Measurements from ENCODE around the gene PPP3CA.

The PPP3CA gene

DNA sequence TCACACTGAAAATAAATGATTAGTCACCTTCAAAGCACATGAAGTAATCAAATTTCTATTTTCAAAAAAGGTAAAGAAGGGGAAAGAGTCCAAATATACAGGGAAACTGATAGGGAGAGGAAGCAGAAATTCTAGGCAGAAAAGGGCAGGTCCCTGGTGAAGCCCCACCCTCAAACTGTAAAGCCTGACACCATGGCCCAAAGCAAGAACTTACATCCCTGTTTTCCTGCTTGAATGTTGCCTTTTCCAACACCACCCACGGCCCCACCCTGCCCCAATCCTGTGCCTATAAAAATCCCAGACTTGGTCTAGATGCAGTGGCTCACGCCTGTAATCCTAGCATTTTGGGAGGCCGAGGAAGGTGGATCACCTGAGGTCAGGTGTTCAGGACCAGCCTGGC is 361.8 kb downstream of the PPP3CA start:
- DNase-seq: no peak

DNA sequence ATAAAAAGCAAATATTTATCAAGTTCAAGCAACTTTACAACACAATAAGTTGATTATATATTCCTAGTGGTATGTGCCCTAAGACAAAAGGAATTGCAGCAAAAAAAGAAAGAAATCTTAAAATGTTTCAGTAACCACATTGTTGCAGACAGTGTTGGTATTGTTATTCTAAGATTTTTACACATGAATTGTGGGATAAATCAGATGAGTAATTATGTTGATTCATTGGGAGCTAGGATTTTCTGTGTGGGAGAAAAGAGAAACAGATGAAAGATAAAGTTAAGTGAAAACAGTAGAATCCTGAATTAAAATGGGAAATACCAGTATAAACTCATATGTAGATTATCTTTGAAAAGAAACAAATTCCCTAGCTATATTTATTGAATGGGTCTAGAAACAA is 362.4 kb downstream of the PPP3CA start:
- DNase-seq: no peak

DNA sequence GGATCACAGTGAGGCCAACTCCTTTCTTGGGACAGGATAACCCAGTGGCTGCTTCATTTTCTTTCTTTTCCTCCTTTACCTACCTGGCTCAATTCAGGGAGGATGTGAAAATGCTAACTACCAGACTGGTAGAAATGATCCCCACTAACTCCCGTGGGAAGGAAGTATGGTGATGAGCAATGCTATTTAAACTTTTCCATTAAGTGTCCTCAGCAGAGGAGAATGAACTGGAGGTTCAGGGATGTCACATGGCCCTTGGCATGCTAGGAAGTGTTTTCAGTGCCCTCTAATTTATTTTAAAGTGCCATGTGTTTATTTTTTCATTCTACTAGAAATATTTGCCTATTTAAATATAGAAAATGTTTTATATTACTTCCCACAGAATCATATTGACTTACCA is 363.9 kb downstream of the PPP3CA start:
- DNase-seq: no peak

DNA sequence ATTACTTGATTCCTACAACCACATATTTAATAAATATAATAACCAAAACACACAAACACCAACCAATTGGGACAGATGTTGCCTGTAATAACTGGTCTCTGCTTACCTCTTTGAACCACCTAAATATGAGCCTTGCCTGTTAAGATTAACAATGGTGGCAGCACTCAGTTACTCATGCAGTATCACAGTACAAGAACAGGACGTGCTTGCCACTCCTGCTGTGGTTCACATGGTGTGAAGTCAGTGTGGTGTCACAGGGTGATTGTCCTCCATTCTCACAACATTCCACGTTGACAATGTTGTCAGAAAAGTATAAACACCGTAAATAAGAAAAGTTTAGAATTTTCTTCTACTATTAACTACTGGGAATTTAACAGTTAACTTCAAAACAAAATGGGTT is 365.0 kb downstream of the PPP3CA start:
- no peak for DNase-seq

DNA sequence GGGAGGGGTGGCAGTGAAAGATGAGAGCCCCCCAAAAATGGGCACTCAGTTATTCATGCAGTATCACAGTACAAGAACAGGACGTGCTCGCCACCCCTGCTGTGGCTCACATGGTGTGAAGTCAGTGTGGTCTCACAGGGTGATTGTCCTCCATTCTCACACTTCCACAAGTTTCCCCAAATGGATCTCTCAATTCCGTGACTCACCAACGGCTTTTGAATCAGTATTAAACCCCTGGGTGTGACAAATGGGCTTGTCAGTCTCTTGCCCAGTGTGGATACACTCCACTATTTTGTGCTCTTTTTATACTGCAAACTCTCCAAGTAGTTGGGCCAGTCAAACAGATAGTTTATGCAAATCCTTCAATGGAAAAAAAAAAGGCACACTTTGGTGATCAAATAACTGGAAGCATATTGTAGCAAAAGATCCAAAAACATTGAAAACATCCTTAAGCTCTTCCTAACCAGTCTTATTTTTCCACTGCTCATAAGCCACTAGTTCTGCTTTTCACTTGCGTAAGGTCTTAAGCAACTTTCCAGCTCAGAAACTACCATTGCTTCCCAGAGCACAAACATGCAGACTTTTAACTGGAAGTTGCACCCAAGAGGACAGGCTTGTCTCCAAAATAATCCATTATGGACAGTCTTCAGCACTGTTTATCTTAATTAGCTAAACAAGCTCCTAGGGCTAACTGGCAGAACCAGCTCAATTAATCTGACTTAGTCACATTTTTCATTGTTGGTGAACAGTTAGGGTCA is 365.7 kb downstream of the PPP3CA start:
- DNase-seq: no peak

DNA sequence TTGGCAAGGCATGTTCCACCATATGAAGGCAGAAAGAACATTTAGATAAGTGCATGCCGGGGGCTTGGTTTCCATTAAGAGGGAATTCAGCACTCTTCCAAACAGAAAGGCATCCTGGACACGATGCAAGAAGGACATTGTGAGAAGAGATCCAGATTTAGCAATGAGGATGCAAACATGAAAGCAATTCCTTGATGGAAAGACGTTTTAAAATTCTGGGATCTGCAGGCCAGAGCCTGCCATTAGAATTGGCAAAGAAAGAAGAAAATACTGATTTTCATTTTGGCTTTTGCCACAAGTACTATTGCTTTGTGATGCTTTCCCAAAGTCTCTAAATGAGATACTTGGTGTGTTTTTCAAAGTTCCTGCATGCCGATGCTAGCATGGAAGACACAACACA is 367.6 kb downstream of the PPP3CA start:
- DNase-seq: no peak

DNA sequence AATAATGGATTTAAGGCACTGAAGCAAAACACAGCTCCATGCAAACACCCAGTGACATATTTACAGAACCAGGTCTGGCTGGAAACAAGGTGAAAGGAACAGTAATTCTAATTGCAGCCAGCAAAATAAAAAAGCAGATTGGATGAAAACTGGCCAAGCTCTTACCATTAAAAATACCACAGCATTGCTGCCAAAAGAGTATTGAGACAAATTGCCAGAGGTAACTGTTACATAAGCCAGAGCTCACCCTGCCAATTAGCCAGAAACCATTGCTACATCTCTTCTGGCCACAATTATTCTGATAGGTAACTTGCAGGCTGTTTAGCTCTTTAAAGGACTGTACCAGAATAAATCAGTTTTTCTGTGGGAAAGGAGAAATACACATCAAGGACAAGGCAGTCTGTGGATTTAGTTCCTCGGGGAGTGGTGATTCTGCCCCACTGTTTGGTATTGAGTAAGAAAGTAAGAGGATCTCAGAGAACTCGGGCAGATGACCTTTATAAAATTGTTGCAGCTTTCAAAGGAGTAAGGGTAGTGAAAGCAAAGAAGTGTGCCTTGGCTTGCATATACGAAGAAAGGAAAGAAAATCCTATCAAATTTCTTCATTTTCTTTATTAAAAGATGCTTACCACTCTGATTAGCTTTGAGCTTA is 369.5 kb downstream of the PPP3CA start:
- DNase-seq: no peak

DNA sequence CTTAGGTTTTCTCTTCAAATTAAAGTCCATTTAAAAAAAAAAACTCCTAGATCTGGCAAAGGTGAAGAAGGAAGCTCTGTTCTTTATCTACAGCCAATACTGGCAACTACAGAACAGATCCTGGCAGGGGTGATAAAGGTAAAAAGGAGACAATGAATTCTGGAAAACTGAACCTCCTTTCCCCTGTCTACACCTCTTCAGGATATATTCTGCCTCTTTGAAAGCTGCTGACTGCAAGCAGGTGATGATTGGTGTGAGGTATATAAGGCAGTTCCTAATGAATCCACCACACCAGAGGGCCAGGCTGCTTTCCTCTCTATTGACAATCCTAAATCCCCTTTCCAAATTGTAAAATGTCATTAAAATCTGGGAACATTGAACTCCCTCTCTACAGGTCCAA is 370.1 kb downstream of the PPP3CA start:
- DNase-seq: no peak

Measured in activated CD8-positive, alpha-beta memory T cell treated with anti-CD3 and anti-CD28 coated beads for 24 hours (primary cell).